ENCODE data around the gene PFKL. TPM values are rescaled to one million over a fixed set of nuclear protein-coding genes. Genes with fewer than 3 reads are reported as not detected.
A peak's percentile ranks its signal among the peaks of the same experiment; 100 is the strongest.

The PFKL gene
- polyA plus RNA-seq, 1 experiment: 44.3 TPM

DNA sequence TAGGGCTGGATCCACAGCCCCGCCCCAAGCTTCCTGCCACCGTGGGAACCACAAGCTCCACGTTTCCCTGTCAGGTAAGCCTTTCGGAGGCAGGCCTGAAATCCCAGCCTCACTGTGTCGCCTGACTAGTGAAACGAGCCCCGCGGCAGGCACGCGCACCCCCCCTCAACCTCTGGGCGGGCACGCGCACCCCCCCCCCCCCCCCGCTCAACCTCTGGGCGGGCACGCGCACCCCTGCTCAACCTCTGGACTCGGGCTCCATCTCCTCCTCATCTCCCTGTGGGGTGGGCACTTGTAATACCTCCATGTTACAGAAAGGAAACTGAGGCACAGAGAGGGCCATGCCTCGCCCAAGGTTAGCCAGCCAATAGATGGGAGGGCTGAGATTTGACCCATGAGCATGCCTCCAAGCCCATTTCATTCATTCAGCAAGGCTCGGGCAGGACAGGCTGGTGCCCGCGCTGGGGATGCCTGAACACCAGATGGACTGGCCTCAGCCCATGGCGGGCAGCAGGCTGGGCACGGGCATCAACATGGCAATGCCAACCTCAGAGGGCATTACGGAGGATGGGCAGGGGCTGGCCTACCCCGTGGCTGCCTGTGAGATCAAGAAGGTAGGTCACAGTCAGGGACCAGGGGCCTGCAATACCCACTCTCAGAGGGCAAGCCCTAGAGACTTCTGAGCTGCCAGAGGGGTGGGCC, 34.6 kb downstream of the PFKL start:
- Histone ChIP-seq H3K9me3 (ENCODE audit: control insufficient read depth, insufficient read depth, low read length) (peaks cover 7% of the 10 kb centered on the region; the same call in 1 of the 2 replicates), H3K27ac (ENCODE audit: low read depth, low read length) (no peak overlapping the region), H3K4me3 (ENCODE audit: low read depth, low read length) (no peak overlapping the region), H3K27me3 (ENCODE audit: control insufficient read depth, insufficient read depth, low read length) (no peaks in the 10 kb centered on the region)
- POLR2A ChIA-PET: no interaction called here
- CTCF ChIA-PET: no interaction called here
- TF ChIP-seq, protein P1, sequence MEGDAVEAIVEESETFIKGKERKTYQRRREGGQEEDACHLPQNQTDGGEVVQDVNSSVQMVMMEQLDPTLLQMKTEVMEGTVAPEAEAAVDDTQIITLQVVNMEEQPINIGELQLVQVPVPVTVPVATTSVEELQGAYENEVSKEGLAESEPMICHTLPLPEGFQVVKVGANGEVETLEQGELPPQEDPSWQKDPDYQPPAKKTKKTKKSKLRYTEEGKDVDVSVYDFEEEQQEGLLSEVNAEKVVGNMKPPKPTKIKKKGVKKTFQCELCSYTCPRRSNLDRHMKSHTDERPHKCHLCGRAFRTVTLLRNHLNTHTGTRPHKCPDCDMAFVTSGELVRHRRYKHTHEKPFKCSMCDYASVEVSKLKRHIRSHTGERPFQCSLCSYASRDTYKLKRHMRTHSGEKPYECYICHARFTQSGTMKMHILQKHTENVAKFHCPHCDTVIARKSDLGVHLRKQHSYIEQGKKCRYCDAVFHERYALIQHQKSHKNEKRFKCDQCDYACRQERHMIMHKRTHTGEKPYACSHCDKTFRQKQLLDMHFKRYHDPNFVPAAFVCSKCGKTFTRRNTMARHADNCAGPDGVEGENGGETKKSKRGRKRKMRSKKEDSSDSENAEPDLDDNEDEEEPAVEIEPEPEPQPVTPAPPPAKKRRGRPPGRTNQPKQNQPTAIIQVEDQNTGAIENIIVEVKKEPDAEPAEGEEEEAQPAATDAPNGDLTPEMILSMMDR (IDR thresholded peaks at IDR 0.05; ENCODE audit: low read depth, low read length): no peak
- DNase-seq (ENCODE audit: low read depth, low spot score): no peak

DNA sequence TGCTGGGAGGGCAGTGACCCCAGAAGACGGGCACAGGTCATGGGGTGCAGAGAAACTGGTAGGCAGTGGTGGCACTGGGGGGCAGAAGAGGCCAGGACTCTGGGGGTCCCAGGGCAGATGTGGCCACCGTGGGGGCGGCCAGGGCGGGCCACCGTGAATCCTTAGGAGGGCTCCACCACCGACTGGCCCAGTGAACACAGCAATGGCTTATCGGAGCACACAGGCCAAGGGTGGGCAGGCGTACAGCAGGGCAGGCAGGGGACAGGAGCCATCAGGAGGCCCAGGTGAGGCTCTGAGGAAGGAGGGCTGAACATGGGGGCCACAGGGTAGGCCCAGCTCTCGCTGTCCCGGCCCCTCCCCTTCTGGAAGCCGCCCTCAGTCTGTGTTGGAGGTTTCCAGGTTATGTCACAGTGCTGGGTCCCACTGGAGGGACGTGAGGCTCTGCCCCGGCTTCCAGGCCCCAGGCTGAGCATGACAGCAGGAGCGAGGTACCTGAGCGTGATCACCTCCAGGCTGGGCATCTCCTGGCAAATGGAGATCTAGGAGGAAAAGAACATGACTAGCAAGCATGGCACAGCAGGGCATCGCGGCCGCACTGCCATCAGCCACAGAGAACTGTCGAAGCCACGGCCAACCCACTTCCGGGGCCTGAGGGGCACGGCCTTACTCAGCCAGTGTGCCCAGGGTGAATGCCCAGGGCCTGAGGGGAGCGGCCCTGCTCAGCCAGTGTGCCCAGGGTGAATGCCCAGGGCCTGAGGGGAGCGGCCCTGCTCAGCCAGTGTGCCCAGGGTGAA, 35.6 kb downstream of the PFKL start:
- ChIA-PET POLR2A (interaction anchor here (0.6 kb wide), 1 partner anchor 349 kb away, joined by 11 read pairs; no protein-coding TSS in a partner anchor), CTCF (no interaction called here)
- no peak overlapping the region for H3K4me3 ChIP-seq (ENCODE audit: low read depth, low read length)
- no peak for DNase-seq (ENCODE audit: low read depth, low spot score)
- peaks cover 7% of the 10 kb centered on the region; the same call in 1 of the 2 replicates for H3K9me3 ChIP-seq (ENCODE audit: control insufficient read depth, insufficient read depth, low read length)
- H3K27ac ChIP-seq (ENCODE audit: low read depth, low read length): no peak overlapping the region
- TF ChIP-seq, protein P1 (IDR thresholded peaks at IDR 0.05; ENCODE audit: low read depth, low read length): no peak
- H3K27me3 ChIP-seq (ENCODE audit: control insufficient read depth, insufficient read depth, low read length): no peaks in the 10 kb centered on the region

DNA sequence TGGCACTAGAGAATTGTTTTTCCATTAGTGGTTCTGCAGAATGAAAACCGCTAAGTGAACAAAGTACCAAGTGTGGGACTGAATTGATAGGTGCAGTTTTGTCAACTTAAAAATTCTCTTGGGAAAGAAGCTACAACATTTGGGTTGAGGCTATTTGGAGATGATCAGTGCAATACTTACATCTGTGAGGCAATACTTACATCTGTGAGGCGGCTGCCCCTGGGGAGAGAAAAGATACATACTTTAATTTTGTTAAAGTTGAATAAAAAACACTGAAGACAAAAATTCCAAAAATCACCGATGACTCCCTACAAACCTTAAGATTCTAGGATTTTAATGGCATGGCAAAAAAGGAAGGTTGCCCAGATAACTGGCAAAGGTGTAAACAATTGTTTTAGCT, 37.6 kb downstream of the PFKL start:
- H3K4me3 ChIP-seq (ENCODE audit: low read depth, low read length): no peak overlapping the region
- no peak overlapping the region for H3K27ac ChIP-seq (ENCODE audit: low read depth, low read length)
- POLR2A ChIA-PET: no interaction called here
- TF ChIP-seq, protein P1 (IDR thresholded peaks at IDR 0.05; ENCODE audit: low read depth, low read length): no peak
- H3K9me3 ChIP-seq (ENCODE audit: control insufficient read depth, insufficient read depth, low read length): peaks cover 7% of the 10 kb centered on the region; the same call in 1 of the 2 replicates
- no peaks in the 10 kb centered on the region for H3K27me3 ChIP-seq (ENCODE audit: control insufficient read depth, insufficient read depth, low read length)
- CTCF ChIA-PET: interaction anchor here (1.4 to 1.9 kb wide), 2 partner anchors 33 to 40 kb away, joined by 5 to 8 read pairs; no protein-coding TSS in a partner anchor
- DNase-seq (ENCODE audit: low read depth, low spot score): no peak

DNA sequence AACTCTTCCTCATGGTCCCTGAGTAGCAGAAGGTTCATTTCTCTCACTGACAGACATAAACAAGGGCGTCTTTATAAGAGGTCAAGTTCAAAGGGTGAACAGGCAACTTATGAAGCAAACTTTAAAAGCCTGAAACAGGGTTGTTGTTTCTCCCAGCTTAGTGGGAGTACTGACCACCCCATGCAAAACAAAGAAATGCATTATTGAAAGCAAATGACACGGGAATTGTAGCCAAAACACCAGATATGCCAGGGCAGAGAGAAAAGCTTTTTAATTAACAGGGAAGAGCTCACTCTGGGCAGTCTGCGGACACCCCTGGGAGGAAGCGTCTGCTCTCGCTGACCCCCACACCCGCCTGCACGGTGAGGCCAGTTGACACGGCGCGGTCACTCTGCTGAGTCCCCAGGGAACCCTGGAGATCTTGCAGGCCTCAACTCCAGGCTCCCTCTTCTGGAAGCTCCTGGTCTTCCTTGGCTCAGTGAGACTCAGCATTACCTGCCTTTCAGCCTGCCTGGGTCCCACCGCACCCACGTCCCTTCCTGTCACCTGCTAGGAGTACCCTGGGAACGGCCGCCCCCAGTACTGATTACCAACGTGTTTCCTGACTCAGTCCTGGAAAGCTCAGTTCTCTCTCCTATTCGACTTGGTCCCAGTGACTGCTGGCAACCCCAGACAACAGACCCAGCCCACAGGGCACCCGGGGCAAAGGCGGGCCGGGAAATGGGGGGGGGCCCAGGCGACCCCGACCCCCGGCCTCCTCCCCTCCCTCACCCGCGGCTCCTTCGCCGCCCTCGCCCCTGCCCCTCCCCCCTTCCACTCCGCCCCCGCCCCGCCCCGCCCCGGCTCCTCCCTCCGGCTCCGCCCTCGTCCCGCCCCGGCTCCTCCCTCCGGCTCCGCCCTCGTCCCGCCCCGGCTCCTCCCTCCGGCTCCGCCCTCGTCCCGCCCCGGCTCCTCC, 38.4 kb downstream of the PFKL start:
- peak overlapping the region; percentile 59 for H3K4me3 ChIP-seq (ENCODE audit: low read depth, low read length)
- TF ChIP-seq, protein P1 (IDR thresholded peaks at IDR 0.05; ENCODE audit: low read depth, low read length): peak; percentile 41
- H3K27me3 ChIP-seq (ENCODE audit: control insufficient read depth, insufficient read depth, low read length): peaks cover 5% of the 10 kb centered on the region
- no peak for DNase-seq (ENCODE audit: low read depth, low spot score)
- ChIA-PET CTCF (interaction anchor here (0.5 to 1.9 kb wide), 3 partner anchors 34 to 71 kb away, joined by 5 to 9 read pairs (median 8); no protein-coding TSS in a partner anchor), POLR2A (interaction anchor here (1.1 to 1.4 kb wide), 2 partner anchors 19 to 34 kb away, joined by 3 read pairs; no protein-coding TSS in a partner anchor)
- H3K27ac ChIP-seq (ENCODE audit: low read depth, low read length): no peak overlapping the region
- H3K9me3 ChIP-seq (ENCODE audit: control insufficient read depth, insufficient read depth, low read length): no peaks in the 10 kb centered on the region; the same call in 1 of the 2 replicates
